ENCODE measurements around the gene FCN2. TPM values are rescaled to one million over a fixed set of nuclear protein-coding genes. Genes with fewer than 3 reads are reported as not detected.

The FCN2 gene
- total RNA-seq, 1 donor from 2014 or later, result 0.16 TPM

GRCh38 chr9:134888603-134889190 is 8.1 kb downstream of the FCN2 start:
- no peak for ATAC-seq

GRCh38 chr9:134889386-134890154 is 9.0 kb downstream of the FCN2 start:
- no peak for ATAC-seq

DNA sequence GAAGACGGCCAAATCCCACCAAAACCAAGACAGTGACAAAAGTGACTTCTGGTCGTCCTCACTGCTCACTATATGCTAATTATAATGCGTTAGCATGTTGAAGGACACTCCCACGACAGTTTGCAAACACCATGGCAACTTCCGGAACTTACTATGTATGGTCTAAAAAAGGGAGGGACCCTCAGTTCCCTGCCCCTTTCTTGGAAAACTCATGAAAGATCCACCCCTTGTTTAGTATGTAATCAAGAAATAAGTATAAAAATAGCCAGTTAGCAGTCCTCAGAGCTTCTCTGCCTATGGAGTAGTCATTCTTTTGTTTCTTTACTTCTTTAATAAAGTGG is 9.5 kb downstream of the FCN2 start:
- ATAC-seq, result no peak

DNA sequence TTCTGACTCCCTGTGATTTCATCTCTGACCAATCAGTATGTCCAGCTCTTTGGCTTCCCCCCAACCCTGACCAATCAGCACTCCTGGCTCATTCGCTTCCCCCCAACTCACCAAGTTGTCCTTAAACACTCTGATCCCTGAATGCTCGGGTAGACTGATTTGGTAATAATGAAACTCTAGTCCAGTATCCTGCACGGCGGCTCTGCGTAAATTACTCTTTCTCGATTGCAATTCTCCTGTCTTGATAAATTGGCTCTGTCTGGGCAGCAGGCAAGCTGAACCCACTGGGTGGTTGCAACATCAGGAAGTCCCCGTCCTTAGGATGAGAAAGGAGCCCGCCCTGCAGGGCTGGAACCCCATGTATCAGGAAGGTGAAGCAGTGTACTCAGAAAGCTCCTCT is 10.4 kb downstream of the FCN2 start:
- no peak for ATAC-seq

- ATAC-seq, result no peak
Measured at GRCh38 chr9:134891713-134892112, 11.1 kb downstream of the FCN2 start.

GRCh38 chr9:134892221-134892620 is 11.6 kb downstream of the FCN2 start:
- ATAC-seq, result no peak

DNA sequence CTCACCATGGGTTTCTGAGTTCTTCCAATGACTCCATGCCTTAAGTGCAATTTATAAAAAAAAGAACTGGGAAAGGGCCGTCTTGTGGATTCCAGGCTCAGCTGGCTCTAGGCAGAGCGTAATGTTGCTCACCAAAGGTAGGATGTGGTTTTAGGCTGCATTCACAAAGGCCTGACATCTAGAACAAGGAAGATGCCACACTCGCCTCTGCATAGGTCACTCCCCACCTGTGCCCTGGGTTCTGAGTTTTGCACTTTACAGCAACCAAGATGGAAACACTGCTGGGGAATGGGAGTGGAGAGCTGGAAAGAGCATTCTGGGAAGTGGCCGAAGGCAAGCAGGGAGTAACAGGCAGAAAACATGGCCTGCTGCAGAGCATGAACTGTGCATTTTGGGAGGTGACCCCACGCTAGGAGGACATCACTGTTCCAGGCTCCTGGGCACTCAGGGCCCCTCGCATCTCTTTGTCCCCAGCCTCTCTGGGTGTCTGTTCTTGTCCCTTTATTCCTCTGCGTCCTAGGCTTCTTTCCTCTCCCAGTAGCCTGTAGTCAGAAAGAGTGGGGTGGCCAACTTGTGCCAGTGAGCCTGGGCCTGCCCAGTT is 12.3 kb downstream of the FCN2 start:
- no peak for ATAC-seq

- no peak for ATAC-seq
Measured at GRCh38 chr9:134894136-134894860, 13.7 kb downstream of the FCN2 start.

DNA sequence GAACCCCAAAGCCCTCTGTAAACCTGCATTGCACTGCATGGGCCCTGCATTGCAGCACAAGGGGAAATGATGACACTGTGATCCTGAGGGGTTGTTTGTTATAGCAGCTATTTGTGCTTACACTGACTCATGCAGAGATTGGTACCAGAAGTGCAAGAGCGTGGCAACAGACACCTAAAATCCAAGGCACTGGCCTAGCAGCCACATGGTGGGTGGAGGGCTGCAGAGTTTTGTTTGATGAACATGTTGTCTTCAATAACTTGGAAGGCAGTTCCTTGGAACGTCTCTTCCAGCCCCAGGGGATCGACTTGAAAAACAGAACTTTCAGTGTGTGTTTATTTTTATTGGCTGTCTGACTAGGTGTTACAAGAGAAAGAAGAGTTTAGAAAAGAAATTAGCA is 14.5 kb downstream of the FCN2 start:
- no peak for ATAC-seq

GRCh38 chr9:134895567-134895907 is 14.9 kb downstream of the FCN2 start:
- ATAC-seq, result no peak

DNA sequence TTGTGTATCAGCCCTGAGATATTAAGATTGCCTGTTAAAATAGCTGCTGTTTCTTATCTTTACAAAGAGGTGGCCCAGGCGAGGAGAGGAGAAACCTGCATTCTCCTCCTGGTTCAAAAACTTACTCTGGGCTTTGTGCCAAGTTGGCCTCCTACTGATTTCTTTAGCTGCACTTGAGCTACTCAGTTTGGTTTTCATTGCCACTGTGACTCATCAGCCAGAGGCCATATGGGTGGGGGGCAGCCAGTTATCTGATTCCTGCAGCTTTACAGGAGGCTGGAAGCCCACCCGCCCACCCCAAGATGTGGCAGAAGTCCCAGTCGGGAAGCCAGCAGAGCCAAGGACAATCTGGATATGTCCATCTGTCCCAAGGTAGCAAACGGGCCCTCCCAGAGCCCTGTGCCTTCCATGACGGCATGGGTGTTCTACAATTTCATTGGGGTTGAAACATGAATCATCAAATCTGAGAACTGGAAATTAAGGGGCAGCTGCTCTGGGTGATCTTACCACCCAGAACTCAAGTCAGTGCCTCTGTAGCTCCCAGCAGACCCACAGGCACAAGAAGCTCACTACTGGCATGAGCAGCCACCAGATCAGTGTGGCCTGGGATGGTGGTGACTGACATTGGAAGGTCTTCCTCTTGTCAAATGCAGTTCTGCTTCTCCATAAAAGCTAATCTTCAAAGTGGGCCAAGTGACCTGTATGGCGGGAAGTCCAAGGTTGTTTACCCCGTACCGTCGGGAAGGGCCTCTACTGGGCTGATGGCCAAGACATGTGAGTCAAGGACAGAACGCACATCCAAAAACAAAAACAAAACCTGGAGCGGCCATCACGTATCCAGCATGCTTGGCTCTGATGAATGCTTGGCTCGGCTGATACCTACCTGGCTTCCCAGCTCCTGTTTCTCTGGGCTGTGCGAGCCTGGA is 15.6 kb downstream of the FCN2 start:
- ATAC-seq, result peak; percentile 45

DNA sequence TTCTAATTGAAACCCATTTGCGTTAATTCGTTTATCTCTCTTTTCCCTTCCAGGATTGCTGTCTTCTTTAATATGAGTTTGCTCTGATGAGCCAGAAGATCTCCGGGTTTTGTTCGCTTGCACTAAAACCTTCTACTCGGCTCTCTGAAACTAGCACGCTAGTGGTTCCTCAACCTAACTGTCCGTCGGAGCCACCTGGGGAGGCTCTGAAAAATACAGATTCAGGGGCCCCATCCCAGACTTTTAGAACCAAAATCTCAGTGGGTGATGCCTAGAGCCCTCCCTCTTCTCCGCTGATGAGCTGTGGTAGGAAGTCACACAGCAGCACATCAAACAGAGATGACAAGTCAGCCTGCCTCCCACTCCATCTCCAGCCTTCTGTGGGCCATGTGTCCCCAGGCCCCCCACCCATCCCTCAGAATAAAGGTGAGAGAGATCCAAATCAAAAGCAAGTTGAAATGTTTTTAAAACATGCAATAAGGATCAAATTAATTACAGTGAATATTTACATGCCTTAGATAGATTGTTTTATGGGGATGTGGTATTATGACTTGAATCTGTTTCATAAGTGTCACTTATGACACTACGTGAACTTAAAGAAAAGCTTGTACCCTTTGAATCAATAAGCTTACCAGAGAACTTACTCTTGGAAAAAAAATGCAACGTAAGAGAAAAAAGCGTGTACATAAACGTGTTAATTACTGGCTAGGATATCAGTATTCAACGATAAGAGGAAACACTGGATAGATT is 16.4 kb downstream of the FCN2 start:
- no peak for ATAC-seq

DNA sequence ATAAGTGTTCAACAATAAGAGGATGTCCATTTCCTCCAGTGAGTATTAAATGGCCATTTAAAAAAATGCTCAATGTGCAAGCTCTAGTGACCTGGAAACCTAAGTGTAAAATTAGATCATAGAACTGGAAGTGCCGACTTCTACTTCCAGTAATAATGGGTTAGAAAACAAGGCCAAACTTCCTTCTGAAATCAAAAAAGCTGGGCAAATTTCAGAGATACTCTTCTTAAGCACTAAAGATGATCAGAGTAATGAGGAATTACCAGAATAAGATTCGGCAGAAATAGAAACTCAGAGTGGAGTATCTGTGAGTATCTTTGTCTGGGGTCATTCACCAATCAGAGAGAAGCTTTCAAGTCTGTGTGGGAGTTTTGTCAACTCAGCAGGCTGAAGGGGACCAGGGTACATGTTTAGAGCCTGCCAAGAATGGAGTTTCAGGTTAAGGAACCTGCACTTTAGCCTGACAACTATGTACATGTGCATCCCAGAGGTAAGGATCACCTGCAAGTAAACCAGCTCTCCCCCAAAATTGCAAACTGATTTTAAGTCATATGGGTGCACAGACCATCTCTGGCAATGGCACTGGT is 17.1 kb downstream of the FCN2 start:
- ATAC-seq, result no peak

DNA sequence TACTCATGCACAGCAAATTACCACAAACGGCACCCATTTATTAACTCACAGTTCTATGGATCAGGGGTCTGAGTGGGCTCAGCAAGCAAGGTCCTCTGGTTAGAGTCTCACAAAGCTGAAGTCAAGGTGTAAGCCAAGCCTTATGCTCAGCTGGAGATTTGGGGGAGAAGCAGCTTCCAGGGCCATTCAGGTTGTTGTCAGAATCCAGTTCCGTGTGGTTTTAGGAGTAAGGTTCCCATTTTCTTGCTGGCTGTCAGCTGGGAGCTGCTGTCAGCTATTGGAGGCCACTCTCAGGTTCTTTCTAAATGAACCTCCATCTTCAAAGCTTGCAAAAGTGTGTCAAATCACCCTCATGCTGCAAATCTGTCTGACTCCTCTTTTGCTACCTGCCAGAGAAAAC is 17.7 kb downstream of the FCN2 start:
- ATAC-seq, result no peak

GRCh38 chr9:134899168-134899567 is 18.6 kb downstream of the FCN2 start:
- no peak for ATAC-seq

- ATAC-seq, result no peak
Measured at GRCh38 chr9:134899818-134900217, 19.2 kb downstream of the FCN2 start.

DNA sequence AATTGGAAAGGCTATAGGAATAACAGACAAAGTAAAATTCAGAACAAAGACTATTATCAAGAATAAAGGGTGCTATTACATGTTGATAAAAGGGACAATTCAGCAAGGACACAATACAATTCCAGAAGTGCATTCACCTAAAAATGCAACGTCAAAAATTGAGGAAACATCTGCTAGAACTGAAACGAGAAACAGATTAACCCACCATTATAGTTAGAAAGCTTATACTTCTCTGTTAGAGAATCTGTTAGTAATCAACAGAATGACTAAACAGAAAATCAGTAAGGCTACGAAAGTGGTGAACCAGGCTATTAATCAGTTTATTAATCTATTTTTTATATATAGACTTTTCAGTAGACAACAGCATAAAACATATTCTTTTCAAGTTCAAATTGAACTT is 22.3 kb downstream of the FCN2 start:
- ATAC-seq, result no peak

DNA sequence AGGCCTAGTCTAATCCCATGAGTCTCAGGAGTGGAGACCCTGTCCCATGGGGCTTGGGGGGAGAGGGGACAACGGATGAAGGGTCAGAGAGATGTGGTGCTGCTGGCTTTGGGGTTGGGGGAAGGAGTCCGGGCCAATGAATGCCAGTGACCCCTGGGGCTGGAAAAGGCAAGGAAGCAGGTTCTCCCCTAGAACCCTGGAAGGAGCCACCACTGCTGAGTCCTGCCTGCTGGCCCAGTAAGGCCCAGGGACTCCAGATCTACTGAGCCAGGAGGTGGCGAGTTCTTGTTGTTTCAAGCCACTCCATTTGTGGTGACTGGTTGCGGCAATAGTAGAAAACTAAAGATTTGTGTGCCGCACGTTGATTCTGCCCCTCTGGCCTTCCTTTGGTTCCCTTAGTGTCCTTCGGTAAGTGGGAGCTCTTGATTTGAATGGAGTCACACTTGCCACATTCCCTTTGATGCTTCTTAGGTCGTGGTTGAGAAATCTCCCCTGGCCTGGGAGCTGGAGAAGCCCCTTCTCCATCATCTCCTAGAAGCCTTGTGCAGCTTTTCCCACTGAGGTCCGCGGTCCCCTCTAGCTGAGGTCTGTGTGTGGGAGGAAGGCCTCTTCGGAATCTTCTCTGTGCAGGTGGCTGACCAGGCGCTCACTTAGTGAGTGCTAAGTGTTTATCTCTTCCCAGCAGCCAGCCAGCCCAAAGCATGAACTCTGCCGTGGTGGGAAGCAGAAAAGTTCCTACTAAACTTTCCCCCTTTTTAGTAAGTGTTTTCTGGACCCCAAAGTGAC is 28.1 kb downstream of the FCN2 start:
- no peak for ATAC-seq

DNA sequence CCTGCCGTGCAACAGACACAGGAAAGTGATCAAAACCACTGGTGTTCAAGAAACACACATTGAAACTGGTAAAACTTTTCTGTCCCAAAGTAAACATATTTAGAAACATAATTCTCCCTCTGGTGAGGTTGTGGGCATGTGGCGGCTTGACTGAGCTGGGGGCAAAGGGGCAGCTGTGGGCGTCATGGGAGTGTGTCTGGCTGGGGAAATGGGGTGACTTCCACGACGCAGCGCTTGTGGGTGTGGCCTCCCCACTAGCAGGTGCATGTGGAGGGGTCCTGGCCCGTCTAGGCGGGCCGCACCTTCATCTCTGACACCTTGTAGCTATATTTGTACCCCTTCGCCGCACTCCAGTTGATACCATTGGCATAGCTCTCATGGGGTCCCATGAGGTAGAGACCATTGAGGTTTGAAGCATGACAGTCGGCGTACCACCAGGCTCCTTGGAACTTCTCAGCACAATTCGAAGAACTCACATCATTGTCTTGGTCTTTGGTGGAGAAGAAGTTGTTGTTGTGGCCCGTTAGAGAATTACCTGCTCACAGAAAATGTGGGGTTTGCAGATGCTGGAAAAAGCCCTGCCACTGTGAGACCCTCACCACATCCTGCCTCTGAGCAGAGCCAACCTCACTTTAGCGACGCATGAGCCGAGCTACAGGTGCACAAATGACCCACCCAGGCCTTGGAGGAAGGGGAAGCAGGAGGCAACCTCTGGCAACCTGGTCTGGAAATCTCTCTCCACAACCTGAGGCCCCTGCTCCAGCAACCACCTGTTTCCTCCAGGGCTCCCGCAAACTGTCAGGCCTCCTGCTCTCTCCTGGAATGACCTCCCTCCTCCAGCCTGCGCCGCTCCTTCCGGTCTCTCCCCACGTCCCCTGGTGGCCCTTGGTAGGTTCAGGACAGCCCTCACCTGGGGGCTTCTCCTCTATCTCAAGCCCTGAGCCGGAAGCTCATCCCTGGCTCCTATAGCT is 29.2 kb downstream of the FCN2 start:
- ATAC-seq, result no peak

All from esophagus mucosa (tissue), 1 donor.